ENCODE results near the gene ME3.
A peak's percentile ranks its signal among the peaks of the same experiment; 100 is the strongest.
"Not testable (repeated sequence)": the region's sequence is repeated elsewhere in the genome, so short reads cannot be mapped to it uniquely, and the experiment has no call there.

Gene ME3

DNA sequence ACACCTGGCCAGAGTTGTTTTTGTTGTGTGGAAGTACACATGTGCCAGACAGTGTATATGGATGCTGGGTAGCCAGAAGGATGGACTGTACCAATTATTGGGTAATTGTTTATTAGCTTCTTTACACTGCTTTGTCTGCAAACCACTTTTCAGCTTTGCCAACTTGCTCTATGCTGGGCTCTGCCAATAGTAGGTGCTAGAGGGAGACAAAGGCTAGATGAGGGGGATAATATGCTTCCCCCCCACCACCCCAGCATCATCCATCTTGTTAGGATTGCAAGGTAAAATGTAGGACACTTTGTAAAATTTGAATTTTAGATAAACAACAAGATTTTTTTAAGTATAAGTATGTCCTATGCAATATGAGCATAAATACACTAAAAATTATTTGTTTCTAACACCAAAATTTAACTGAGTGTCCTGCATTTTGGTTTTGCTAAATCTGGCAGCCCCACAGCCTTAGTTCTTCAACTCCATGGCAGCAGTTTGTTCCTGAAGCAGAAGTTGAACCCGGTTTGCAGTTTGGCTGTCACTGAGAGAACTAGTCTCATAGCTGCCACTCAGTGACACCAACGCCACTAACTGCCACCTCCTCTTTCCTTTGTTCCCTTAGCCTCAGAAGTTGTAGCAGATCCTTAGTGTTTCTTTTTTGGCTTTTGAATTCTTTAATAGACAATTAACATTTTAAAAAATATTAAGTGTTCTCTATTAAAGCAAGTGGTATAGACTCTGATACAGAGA lies 219.0 kb downstream of the ME3 start:
- Mint-ChIP-seq H3K36me3 (ENCODE audit: low read depth) (peaks cover 4% of the 10 kb centered on the region), H3K27ac (peak overlapping the region; percentile 53), H3K27me3 (no peaks in the 10 kb centered on the region), H3K9me3 (no peaks in the 10 kb centered on the region), H3K4me1 (ENCODE audit: low read depth) (peaks cover 20% of the 10 kb centered on the region), H3K4me3 (no peak overlapping the region)

DNA sequence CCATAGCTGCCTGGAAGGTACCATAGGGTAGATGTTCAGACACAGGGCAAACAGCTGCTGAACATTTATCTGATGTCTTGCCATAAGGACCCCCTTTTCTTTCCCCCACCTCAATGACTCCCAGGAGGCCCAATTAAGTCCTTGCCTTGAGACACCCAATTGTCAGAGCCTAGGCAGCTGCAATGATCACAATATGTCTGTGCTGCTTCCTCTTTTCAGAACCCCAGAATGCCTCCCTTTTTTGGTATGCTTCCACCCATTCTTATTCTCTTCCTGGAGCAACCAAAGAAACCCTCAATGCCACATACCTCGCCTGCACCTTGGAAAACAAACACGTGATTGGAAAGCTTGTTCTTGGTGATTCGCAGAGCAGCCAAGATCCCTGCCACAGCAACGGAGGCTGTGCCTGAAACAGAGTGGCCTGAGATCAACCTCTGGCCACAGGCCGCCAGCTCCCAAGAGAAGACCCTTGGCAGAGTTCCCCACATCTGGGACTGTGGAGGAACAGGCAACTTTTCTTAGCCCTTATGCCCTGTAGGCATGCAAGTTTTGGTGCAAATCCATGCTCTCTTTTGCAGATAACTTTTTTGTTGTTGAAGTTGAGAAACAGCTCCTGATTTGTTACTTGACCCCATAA lies 222.3 kb downstream of the ME3 start:
- no peak overlapping the region for H3K4me3 Mint-ChIP-seq
- H3K27ac Mint-ChIP-seq: no peak overlapping the region
- H3K9me3 Mint-ChIP-seq: no peaks in the 10 kb centered on the region
- H3K27me3 Mint-ChIP-seq: no peaks in the 10 kb centered on the region
- peaks cover 32% of the 10 kb centered on the region for H3K4me1 Mint-ChIP-seq (ENCODE audit: low read depth)
- H3K36me3 Mint-ChIP-seq (ENCODE audit: low read depth): peaks cover 9% of the 10 kb centered on the region

DNA sequence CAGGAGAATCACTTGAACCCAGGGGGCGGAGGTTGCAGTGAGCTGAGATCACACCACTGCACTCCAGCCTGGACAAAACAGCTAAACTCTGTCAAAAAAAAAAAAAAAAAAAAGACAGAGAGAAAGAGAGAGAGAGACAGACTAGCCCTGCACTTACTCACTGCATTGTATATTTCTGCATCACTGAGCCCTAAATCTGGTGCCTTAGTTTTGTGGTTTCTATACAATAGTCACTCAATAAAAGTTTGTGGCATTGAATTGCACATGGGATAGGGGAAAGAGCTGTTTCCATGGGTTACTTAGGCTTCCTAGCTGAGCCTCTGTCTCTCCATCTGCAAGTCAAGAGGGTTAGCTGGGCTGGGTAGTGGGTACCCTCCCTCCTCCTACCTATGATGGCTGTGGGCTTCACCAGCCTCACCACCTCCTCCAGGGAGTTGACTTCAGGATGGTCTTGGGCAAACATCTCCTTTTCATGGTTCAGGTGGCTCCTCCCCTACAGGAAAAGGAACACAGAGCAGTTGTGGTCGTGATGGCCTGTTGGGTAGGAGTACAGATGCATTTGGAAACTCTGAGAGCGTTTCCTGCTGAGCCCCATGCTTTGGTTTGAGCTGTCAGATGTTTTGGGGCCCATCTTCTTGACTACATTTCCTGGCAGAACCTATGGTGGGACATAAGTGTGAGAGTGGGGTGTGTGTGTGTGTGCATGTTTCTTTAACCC lies 224.5 kb downstream of the ME3 start:
- no peaks in the 10 kb centered on the region for H3K27me3 Mint-ChIP-seq
- H3K4me1 Mint-ChIP-seq (ENCODE audit: low read depth): peaks cover 46% of the 10 kb centered on the region
- peak overlapping the region; percentile 62 for H3K4me3 Mint-ChIP-seq

DNA sequence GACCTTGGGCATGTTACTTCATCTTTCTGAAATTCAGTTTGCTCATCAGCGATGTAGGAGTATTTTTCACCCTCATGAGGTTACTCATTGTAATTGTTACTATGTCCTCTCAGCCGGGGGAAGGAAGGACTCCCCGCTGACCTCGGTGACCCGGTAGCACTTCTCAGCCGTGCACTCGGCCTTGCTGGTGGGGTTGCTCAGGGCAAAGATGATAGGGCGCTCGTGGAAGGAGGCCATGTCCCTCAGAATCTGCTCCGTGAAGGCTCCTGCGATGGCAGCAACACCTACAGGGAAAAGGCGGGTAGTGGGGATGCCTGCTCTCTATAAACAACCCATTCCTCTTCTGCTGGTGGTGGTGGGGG lies 225.5 kb downstream of the ME3 start:
- Mint-ChIP-seq H3K27me3 (no peaks in the 10 kb centered on the region), H3K4me1 (ENCODE audit: low read depth) (peaks cover 56% of the 10 kb centered on the region), H3K27ac (no peak overlapping the region), H3K4me3 (peak overlapping the region; percentile 6), H3K9me3 (peaks cover 6% of the 10 kb centered on the region), H3K36me3 (ENCODE audit: low read depth) (peaks cover 21% of the 10 kb centered on the region)

More for the DNA sequence above, 224.5 kb downstream of the ME3 start:
- H3K36me3 Mint-ChIP-seq (ENCODE audit: low read depth): peaks cover 21% of the 10 kb centered on the region
- peaks cover 6% of the 10 kb centered on the region for H3K9me3 Mint-ChIP-seq
- H3K27ac Mint-ChIP-seq: no peak overlapping the region

GRCh38 chr11:86446163-86446923 lies 226.1 kb downstream of the ME3 start:
- H3K4me3 Mint-ChIP-seq: peak overlapping the region; percentile 6
- H3K27me3 Mint-ChIP-seq: no peaks in the 10 kb centered on the region
- peaks cover 21% of the 10 kb centered on the region for H3K36me3 Mint-ChIP-seq (ENCODE audit: low read depth)
- H3K4me1 Mint-ChIP-seq (ENCODE audit: low read depth): peaks cover 62% of the 10 kb centered on the region
- peaks cover 6% of the 10 kb centered on the region for H3K9me3 Mint-ChIP-seq
- H3K27ac Mint-ChIP-seq: no peak overlapping the region

GRCh38 chr11:86444981-86445380 lies 227.4 kb downstream of the ME3 start:
- Mint-ChIP-seq H3K27ac (no peak overlapping the region), H3K9me3 (peaks cover 6% of the 10 kb centered on the region), H3K36me3 (ENCODE audit: low read depth) (peaks cover 17% of the 10 kb centered on the region), H3K27me3 (no peaks in the 10 kb centered on the region), H3K4me3 (no peak overlapping the region), H3K4me1 (ENCODE audit: low read depth) (peaks cover 75% of the 10 kb centered on the region)

GRCh38 chr11:86443415-86443814 lies 229.0 kb downstream of the ME3 start:
- Mint-ChIP-seq H3K36me3 (ENCODE audit: low read depth) (peaks cover 17% of the 10 kb centered on the region), H3K4me1 (ENCODE audit: low read depth) (peaks cover 77% of the 10 kb centered on the region), H3K27me3 (no peaks in the 10 kb centered on the region), H3K9me3 (peaks cover 6% of the 10 kb centered on the region), H3K4me3 (peak overlapping the region; percentile 27), H3K27ac (no peak overlapping the region)

DNA sequence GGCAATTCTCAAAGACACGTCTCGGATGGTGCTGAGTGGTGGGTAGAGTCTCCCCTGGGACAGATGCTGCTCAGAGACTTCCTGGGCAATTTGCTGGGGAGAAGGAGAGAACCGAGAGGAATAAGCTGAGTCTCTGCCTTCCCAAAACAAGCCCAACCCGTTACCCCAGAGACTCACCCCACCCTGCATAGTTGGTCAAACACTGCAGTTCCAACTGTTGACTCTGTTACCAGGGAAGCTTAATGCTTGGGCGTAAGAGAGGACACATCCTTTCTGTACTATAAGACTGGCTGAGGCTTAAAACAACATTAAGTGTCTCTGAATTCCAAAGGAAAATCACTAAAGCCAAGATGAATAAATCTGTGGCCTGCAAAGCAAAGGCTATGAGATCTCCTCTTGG lies 229.6 kb downstream of the ME3 start:
- peak overlapping the region; percentile 46 for H3K4me3 Mint-ChIP-seq
- peaks cover 80% of the 10 kb centered on the region for H3K4me1 Mint-ChIP-seq (ENCODE audit: low read depth)
- no peaks in the 10 kb centered on the region for H3K27me3 Mint-ChIP-seq
- H3K27ac Mint-ChIP-seq: no peak overlapping the region
- H3K9me3 Mint-ChIP-seq: peaks cover 6% of the 10 kb centered on the region
- peaks cover 17% of the 10 kb centered on the region for H3K36me3 Mint-ChIP-seq (ENCODE audit: low read depth)

GRCh38 chr11:86442420-86442819 lies 230.0 kb downstream of the ME3 start:
- peaks cover 6% of the 10 kb centered on the region for H3K9me3 Mint-ChIP-seq
- H3K4me3 Mint-ChIP-seq: peak overlapping the region; percentile 46
- H3K36me3 Mint-ChIP-seq (ENCODE audit: low read depth): peaks cover 17% of the 10 kb centered on the region
- peaks cover 82% of the 10 kb centered on the region for H3K4me1 Mint-ChIP-seq (ENCODE audit: low read depth)
- no peak overlapping the region for H3K27ac Mint-ChIP-seq
- H3K27me3 Mint-ChIP-seq: no peaks in the 10 kb centered on the region

GRCh38 chr11:86440843-86441242 lies 231.6 kb downstream of the ME3 start:
- Mint-ChIP-seq H3K4me1 (ENCODE audit: low read depth) (peaks cover 66% of the 10 kb centered on the region), H3K27me3 (no peaks in the 10 kb centered on the region), H3K36me3 (ENCODE audit: low read depth) (peaks cover 17% of the 10 kb centered on the region), H3K27ac (no peak overlapping the region), H3K4me3 (no peak overlapping the region), H3K9me3 (peaks cover 6% of the 10 kb centered on the region)

DNA sequence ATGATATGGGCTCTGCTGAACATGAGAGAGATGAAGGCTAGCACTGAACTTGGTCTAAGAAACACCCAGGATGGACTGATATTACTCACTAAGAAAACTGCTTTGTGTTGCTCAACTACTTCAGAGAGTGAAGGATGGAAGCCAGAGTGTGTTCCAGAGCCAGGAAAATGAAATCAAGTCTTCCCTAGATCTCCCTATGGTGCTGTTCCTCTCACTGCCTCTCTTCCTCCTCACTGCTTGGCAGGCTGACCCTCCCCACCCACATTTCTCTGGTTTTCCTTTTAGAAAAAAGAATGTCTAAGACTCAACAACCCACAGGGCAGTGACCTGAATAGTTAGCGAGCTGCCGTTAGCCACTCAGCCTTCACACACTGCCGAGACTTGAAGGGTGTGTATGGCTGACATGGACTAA lies 232.1 kb downstream of the ME3 start:
- H3K4me3 Mint-ChIP-seq: no peak overlapping the region
- H3K36me3 Mint-ChIP-seq (ENCODE audit: low read depth): peaks cover 14% of the 10 kb centered on the region
- peaks cover 61% of the 10 kb centered on the region for H3K4me1 Mint-ChIP-seq (ENCODE audit: low read depth)
- no peak overlapping the region for H3K27ac Mint-ChIP-seq
- no peaks in the 10 kb centered on the region for H3K27me3 Mint-ChIP-seq
- peaks cover 6% of the 10 kb centered on the region for H3K9me3 Mint-ChIP-seq

- Mint-ChIP-seq H3K36me3 (ENCODE audit: low read depth) (peaks cover under 1% of the 10 kb centered on the region), H3K4me3 (no peak overlapping the region), H3K27me3 (no peaks in the 10 kb centered on the region), H3K27ac (no peak overlapping the region), H3K4me1 (ENCODE audit: low read depth) (peaks cover 45% of the 10 kb centered on the region), H3K9me3 (peaks cover 3% of the 10 kb centered on the region)
Observed at GRCh38 chr11:86438685-86439084, 233.7 kb downstream of the ME3 start.

- H3K36me3 Mint-ChIP-seq (ENCODE audit: low read depth): peaks cover 5% of the 10 kb centered on the region
- H3K9me3 Mint-ChIP-seq: peaks cover 7% of the 10 kb centered on the region
- H3K4me1 Mint-ChIP-seq (ENCODE audit: low read depth): peaks cover 15% of the 10 kb centered on the region
- no peak overlapping the region for H3K4me3 Mint-ChIP-seq
- no peaks in the 10 kb centered on the region for H3K27me3 Mint-ChIP-seq
- no peak overlapping the region for H3K27ac Mint-ChIP-seq
Observed at GRCh38 chr11:86435711-86436110, 236.7 kb downstream of the ME3 start.

DNA sequence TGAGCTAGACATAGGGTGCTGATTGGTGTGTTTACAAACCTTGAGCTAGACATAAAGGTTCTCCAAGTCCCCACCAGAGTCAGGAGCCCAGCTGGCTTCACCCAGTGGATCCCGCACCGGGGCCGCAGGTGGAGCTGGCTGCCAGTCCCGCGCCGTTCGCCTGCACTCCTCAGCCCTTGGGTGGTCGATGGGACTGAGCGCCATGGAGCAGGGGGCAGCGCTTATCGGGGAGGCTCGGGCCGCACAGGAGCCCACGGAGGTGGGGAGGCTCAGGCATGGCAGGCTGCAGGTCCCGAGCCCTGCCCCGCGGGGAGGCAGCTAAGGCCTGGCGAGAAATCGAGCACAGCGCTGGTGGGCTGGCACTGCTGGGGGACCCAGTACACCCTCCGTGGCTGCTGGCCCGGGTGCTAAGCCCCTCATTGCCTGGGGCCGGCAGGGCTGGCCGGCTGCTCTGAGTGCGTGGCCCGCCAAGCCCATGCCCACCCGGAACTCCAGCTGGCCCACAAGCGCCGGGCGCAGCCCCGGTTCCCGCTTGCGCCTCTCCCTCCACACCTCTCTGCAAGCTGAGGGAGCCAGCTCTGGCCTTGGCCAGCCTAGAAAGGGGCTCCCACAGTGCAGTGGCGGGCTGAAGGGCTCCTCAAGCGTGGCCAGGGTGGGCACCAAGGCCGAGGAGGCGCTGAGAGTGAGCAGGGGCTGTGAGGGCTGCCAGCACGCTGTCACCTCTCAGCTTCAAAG lies 238.9 kb downstream of the ME3 start:
- H3K27me3 Mint-ChIP-seq; H3K4me3 Mint-ChIP-seq; H3K4me1 Mint-ChIP-seq (ENCODE audit: low read depth); H3K9me3 Mint-ChIP-seq; H3K36me3 Mint-ChIP-seq (ENCODE audit: low read depth); H3K27ac Mint-ChIP-seq: not testable (repeated sequence)
